ENCODE results near the gene RTN4.

Gene RTN4

DNA sequence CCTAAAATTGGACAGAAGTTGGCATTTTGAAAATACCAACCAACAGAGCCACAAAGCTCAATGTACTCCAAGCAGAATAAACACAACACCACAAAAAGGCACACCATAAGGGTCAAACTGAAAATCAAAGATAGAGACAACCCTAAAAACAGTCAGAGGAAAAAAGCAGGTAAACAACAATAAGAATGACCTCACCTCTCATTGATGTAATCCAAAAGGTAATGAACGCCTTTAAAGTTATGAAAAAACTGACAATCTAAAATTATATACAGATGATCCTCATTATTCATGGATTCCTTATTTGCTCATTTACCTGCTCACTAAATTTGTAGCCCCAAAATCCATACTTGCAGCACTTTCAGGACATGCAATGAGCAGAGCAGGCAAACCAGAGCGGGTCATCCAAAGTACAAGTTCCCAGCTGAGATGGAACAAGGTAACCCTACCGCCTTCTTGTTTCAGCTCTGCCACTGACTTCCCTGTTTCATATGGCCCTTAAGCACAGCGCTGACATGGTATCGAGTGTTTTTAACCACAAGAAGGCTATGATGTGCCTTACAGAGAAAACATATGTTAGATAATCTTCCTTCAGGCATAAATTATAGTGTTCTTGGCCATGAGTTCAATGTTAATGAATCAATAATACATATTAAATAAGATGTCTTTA, 17.0 kb downstream of the RTN4 start:
- DNase-seq (ENCODE audit: low spot score): no peak

DNA sequence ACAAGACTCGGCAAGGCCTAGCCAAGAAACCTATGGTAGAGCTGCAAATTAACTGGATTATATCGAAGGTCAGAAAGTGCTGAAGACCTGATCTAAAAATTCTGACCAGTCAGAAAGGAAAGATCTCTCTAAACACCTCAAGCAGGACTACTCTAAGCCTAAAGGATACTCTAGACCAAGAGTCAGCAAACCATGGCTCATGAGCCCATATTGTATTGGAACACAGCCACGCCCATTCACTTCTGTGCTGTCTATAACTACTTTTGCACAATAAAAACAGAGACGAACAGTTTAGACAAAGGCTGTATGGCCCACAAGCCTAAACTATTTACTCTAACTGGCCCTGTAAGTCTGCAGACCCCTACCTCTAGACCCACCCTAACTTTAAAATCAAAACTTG, 18.7 kb downstream of the RTN4 start:
- no peak for DNase-seq (ENCODE audit: low spot score)

DNA sequence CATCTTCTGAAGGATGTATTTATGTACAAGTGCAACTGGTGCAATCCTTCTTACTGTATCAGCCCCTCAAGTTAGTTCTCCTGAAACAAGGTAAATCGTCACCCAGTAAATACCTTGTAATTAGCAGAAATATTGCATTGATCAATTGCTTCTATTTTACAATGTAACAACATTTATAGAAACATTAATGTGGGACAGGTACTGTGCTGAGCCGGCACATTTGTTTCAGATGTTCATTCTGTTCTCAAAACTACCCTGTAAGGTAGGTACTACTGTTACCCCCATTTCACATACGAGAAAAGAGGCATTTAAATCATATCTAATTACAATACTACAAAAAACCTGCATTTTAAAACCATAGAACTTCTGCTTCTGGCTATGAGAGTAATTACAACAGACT, 19.5 kb downstream of the RTN4 start:
- DNase-seq (ENCODE audit: low spot score): no peak

GRCh38 chr2:55029098-55029497, 21.2 kb downstream of the RTN4 start:
- no peak for DNase-seq (ENCODE audit: low spot score)

GRCh38 chr2:55027226-55027625, 23.0 kb downstream of the RTN4 start:
- DNase-seq (ENCODE audit: low spot score): no peak

- DNase-seq (ENCODE audit: low spot score): no peak
These were observed 24.0 kb downstream of the RTN4 start for GRCh38 chr2:55026202-55026601.

- DNase-seq (ENCODE audit: low spot score): no peak
These were observed 24.6 kb downstream of the RTN4 start for GRCh38 chr2:55025627-55026026.

DNA sequence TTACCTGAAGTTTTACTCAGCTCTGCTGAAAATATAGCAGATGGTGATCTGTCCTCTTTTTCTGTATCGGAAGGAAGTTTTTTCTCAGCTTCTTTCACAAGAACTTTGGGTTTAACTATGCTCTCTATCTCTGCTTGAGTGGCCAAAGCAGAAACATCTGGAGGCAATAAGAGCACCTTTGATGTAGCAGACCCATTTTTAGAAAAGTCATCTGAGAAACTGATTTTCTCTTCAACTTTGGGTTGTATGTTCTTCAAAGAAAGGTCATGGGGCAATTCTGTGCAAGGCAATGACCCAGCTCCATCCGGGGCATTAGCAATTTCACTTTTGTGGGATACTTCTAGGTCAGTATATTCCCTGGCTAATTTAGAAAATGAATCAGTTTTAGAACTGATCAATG, 25.2 kb downstream of the RTN4 start:
- DNase-seq (ENCODE audit: low spot score): no peak

GRCh38 chr2:55022476-55022875, 27.8 kb downstream of the RTN4 start:
- no peak for DNase-seq (ENCODE audit: low spot score)

DNA sequence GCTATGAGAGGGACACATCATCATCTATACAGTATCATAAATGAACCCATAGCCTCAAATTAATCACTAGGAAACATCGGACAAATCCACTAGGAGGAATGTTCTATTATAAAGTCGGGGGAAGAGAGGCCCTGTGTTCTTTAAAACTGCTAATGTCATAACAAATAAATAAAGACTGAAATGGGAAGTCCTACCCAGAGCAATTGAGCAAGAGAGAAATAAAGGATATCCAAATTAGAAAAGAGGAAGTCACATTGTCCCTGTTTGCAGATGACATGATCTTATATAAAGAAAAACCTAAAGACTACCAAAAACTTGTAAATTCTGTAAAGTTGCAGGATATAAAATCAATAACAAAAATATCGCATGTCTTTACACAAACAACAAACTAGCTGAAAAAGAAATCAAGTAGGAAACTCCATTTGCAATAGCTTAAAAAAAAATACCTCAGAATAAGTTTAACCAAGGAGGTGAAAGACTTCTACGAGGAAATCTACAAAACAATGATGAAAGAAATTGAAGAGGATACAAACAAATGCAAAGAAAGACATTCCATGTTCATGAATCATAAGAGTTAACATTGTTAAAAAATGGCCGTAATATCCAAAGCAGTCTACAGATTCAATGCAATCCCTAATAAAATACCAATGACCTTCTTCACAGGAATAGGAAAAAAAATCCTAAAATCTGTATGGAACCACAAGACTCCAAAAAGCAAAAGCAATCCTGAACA, 30.6 kb downstream of the RTN4 start:
- DNase-seq (ENCODE audit: low spot score): no peak

GRCh38 chr2:55018619-55019018, 31.6 kb downstream of the RTN4 start:
- no peak for DNase-seq (ENCODE audit: low spot score)

GRCh38 chr2:55017880-55018279, 32.4 kb downstream of the RTN4 start:
- DNase-seq (ENCODE audit: low spot score): no peak

DNA sequence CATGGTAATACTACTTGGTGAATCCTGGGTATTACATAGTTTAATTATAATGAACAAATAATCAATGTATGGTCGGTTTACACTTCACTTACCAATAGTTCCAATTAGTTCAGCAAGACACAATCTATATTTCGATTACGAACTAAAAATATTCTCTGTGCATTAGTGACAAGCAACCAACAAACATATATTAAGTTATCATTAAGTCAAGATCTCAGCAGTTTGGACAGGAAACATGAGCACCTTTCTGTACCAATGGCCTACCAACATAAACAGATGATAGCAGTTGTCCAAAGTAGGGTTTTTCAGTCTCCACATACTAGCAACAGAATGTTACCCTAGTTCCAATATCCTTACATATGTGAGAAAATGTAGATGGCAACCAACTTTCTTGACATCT, 32.8 kb downstream of the RTN4 start:
- no peak for DNase-seq (ENCODE audit: low spot score)

DNA sequence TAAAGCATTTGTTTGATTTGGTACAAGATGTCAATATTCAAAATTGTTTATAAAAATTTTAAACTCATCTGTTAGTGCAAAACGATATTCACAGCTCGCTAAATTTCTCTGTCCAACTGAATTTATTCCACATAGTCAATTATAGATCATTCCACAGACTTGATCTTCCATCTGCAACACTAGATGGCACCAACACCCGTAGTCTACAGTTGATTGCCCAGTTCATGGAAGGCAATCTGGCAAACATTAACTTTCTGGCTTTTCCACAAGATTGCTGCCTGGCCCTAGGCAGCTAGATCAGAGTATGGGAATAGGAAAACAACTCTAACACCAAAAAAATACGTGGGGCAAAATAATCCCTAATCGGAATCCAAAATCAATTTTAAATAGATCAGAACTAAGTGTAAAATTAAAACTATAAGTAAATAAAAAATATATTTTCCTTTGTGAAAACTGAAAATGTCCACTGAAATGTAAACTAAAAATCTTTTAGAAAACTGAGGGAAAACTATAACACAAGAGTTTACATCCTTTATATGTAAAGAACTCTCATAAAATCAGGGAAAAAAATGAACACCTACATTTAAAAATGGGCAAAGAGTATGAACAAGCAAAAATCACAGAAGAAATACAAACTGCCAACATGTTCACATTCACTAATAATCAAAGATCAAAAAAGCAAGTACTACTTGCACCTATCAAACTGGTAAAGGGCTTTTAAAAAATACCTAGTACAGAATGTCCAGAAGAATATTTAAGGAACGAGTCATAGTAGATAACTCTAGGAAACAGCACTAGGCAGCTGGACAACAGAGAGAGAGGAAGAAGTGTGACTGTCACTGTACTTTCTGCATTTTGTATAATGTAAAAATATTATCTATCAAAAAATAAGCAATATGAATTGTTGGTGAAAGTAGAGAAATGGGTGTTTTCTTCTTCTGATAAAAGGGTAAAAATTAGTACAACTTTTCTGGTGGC, 35.0 kb downstream of the RTN4 start:
- DNase-seq (ENCODE audit: low spot score): peak; percentile 67

DNA sequence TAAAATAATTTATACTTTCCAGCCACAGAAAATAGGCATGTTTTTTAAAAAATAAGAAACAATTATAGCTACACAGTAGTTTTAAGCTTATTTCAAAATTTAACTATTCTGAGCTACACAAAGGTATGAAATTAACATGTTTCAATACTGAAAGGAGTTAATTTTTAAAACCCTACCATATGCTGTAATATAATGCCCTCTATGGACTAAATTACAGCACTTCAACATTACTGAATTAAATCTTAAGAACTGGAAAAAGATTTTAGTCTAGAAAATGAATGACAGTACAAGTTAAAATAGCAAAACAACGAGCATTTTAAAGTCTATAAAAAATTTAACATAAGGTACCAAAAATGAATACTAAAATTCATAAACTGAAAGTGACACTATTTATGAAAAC, 36.3 kb downstream of the RTN4 start:
- DNase-seq (ENCODE audit: low spot score): no peak

- DNase-seq (ENCODE audit: low spot score): no peak
These were observed 37.4 kb downstream of the RTN4 start for GRCh38 chr2:55012672-55013484.

DNA sequence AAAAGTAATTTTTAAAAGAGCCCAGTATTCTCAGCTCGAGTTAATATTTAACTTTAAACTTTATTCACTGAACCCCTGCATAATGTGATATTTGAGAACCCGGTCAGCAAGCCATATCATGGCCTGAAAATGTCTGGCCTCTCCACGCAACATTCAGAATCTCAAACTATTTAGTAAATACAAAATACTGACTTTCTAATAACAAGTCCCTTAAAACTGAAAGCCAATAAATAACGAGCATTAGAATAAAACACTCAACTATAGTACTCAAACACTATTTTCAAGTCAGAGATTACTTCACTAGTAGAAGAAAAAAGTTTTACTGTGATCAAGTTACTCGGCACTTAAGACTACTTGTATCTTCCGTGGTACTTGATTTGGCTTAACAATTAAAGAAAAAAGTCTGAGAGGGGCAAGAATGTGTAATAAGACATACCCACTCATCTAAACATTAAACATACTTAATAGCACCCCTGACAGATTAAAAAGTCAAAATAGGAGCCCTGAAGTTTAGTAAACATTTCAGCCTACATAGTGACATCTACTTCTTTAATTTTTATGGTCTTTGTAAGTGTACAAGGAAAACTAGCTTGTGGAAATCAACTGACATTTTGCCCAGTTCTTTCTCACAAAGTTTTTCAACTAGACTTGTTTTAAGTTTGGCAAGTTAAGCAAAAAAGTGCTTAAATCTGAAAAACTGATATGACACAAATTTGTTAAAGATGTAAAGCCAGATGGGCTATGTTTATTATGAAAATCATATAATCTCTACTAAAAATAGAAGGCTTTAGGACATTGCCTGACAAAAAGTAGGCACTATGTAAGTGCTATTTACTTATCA, 38.2 kb downstream of the RTN4 start:
- no peak for DNase-seq (ENCODE audit: low spot score)

- no peak for DNase-seq (ENCODE audit: low spot score)
These were observed 39.3 kb downstream of the RTN4 start for GRCh38 chr2:55010915-55011314.

GRCh38 chr2:55010149-55010591, 40.1 kb downstream of the RTN4 start:
- DNase-seq (ENCODE audit: low spot score): peak; percentile 65

- no peak for DNase-seq (ENCODE audit: low spot score)
These were observed 40.8 kb downstream of the RTN4 start for GRCh38 chr2:55009277-55010060.

All from hematopoietic multipotent progenitor cell treated with erythropoietin and hydrocortisone succinate and interleukin-3 and kit ligand, for 15 days (in vitro differentiated cells).